HG03103 (cell line): ENCODE results near the gene PEX11A.

Experiments
- ATAC-seq: cut with Tn5 transposase; IDR thresholded peaks from one replicate; pipeline ENCODE4 v1.9.1; 2021; ENCODE audit warnings: low read depth; ENCODE audit not compliant: unreplicated experiment

The PEX11A gene

GRCh38 chr15:89677381-89677780 is 13.2 kb downstream of the PEX11A start:
- no peak for ATAC-seq

DNA sequence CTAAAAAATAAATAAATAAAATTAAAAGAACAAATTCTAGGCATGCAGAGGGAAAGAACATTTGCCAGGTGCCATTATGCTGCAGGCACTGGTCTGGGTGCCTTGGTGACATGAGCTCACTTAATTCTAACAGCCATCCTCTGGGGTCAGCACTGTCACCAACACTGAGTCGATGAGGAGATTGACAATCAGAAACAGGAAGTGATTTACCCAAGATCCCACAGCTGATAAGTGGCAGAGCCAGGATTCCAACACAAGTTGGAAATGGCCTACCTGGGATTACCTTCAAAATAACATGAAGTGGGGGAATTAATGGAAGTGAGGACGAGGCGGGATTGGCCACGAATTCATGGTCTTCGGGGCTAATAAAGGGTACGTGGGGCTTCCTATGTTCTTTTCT is 14.9 kb downstream of the PEX11A start:
- ATAC-seq, result no peak

- no peak for ATAC-seq
Observed at GRCh38 chr15:89674526-89674925, 16.0 kb downstream of the PEX11A start.

GRCh38 chr15:89673165-89673512 is 17.4 kb downstream of the PEX11A start:
- ATAC-seq, result no peak

GRCh38 chr15:89672221-89673164 is 18.1 kb downstream of the PEX11A start:
- no peak for ATAC-seq

- ATAC-seq, result no peak
Observed at GRCh38 chr15:89671687-89672086, 18.9 kb downstream of the PEX11A start.

DNA sequence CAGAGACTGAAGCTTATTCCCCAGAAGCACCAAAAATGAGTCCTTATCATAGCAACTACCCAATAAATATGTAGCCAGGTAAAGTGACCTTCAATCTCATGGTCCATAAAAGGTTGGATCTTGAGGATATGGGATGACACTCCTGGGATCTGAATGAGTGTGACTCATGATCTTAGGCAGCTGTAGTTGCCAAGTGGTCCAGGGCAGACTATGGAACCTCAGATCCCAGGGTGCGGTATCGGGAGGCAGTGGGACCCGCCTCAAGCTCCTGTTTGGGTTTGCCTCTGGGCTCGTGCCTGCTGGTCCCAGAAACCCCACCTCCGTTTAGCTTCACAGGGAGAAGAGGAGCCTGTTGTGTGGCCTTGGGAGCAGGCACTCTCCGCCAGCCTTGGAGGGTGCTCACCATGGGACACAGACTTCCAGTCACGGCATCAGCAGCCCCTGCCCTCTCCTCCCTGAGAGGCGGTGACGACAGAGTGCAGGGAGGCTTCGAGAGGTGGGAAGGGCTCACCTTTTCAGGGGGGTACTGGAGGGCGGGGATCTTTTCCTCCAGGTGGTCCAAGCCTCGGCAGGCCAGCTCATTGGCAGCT is 19.5 kb downstream of the PEX11A start:
- no peak for ATAC-seq

- no peak for ATAC-seq
Observed at GRCh38 chr15:89669941-89670340, 20.6 kb downstream of the PEX11A start.

- ATAC-seq, result no peak
Observed at GRCh38 chr15:89669309-89669865, 21.2 kb downstream of the PEX11A start.

- ATAC-seq, result no peak
Observed at GRCh38 chr15:89668171-89668570, 22.4 kb downstream of the PEX11A start.

- no peak for ATAC-seq
Observed at GRCh38 chr15:89667706-89667960, 22.9 kb downstream of the PEX11A start.

- ATAC-seq, result no peak
Observed at GRCh38 chr15:89666858-89667705, 23.5 kb downstream of the PEX11A start.

DNA sequence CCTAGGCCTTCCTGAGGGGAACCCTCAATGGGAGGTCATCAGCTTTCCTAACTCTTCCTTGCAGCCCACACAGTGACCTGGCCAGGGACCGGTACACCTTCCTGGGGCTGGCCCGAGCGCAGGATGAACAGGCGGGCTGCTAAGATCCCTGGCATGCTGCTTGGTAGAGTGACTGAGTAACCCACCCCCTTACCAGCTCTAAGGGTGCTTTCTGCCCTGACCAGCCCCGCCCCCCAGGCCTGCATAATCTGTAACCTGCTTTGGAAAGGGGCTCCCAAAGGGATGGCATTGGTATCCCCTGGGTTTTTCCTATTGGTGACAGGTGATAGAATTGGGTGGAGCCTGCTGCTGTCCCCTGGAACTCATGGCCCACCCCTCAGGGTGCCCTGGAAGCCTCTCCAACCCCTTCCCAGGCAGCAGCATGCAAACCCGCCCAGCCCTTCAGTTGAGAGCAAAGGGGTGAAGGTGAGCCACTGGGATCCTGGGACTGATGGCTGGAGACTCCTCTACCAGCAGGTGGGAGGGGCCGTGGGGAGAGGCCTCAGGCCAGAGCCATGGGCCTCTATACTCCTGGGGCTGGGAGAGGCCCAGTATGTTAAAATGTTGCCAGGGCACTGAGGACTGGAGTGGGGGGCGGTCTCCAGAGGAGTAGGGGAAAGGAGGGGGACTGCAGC is 24.2 kb downstream of the PEX11A start:
- no peak for ATAC-seq

GRCh38 chr15:89665449-89666181 is 24.9 kb downstream of the PEX11A start:
- no peak for ATAC-seq

DNA sequence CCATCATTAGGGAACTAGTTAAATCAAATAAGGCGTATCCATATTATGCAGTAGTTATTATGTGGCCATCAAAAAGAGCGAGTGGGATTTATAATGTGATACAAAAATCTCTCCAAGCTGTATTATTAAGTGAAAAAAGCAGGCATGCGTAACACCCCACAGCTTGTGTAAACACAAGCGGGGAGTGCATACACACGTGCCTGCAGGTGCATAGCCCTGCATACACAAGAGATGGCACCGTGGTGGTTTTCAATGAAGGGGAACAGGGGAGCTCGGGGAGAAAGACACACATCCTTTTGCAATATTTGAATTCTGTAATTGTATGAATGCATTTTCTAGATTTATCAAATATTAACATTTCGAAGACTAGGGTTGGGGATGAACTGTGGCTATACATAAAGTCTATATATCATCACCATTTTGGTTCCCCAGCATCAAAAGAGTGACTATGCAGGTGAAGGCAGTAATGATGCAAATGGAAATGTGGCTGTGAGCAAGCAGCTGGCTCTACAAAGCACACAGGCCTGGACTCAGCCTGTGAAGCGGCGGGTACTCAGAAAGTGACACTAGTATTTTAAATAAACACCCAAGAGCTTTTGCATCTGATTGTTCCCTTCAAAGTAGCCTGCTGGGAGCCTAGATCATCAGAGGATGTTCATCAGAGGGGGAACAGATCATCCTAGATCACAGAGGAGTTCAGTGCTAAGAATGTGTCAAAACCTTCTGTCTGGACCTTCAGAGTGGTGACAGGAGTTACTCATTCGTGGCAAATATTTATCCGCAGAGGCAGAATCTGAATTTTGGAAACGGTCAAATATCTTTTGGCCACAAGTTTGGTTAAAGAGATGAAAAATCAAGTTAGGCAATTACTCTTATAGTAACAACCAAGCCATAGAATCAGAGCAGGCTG is 25.9 kb downstream of the PEX11A start:
- ATAC-seq, result no peak

- no peak for ATAC-seq
Observed at GRCh38 chr15:89662893-89663626, 27.5 kb downstream of the PEX11A start.

DNA sequence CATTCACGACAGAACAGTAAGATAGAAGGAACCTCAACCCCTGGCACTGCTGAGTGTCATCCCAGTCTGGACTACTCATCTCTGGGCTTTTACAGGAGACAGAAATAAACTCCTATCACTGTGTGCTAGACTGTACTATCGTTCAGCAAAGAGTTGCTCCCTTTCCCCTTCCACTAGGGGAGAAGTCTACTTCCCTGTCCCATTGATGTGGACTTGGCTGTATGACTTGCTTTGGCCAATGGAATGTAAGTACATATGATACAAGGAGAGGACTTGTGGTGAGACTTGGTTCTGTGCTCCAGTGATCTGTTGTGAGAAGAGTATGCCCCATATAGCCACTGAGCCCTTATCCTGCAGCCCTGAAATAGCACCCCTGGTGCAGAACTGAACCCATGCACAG is 30.0 kb downstream of the PEX11A start:
- no peak for ATAC-seq

- no peak for ATAC-seq
Observed at GRCh38 chr15:89659295-89659694, 31.3 kb downstream of the PEX11A start.
